Heart right ventricle (tissue), 16 donors: ENCODE measurements around the gene GPRASP2. TPM values are rescaled to one million over a fixed set of nuclear protein-coding genes. Genes with fewer than 3 reads are reported as not detected.

Source experiments
- ATAC-seq, 8 donors: fragments of 200-7000 bp; cut with Tn5 transposase; one replicate each; pipeline ENCODE4 v1.9.1; 2020; ENCODE audit warnings: mild to moderate bottlenecking in 8 of 8, moderate library complexity in 8 of 8, moderate number of reproducible peaks in 1 of 8
- DNase-seq, 2 donors: peaks; one replicate each; pipeline ENCODE4 v3.0.0-alpha.2; 2020
- H3K27ac ChIP-seq, 10 donors: fragments of 200-600 bp; sonication (generic) in 2 of 10; one replicate each; pipeline versions ENCODE4 v1.5.0 to v1.8.0; 2020 to 2022; ENCODE audit warnings: mild to moderate bottlenecking in 3 of 10
- H3K27me3 ChIP-seq, 7 donors: fragments of 200-600 bp; one replicate each; pipeline ENCODE4 v1.8.0; 2021 to 2022; ENCODE audit warnings: mild to moderate bottlenecking in 2 of 7
- H3K36me3 ChIP-seq, 9 donors: fragments of 200-600 bp; sonication (generic) in 1 of 9; one replicate each; pipeline versions ENCODE4 v1.5.0 to v1.8.0; 2020 to 2022; ENCODE audit warnings: mild to moderate bottlenecking in 2 of 9
- H3K4me1 ChIP-seq, 9 donors: fragments of 200-600 bp; sonication (generic) in 1 of 9; one replicate each; pipeline versions ENCODE4 v1.5.0 to v1.8.0; 2020 to 2022; ENCODE audit warnings: mild to moderate bottlenecking in 4 of 9
- H3K4me3 ChIP-seq, 10 donors: fragments of 200-600 bp; sonication (generic) in 2 of 10; one replicate each; pipeline versions ENCODE4 v1.5.0 to v1.8.0; 2020 to 2022; ENCODE audit warnings: mild to moderate bottlenecking in 7 of 10, moderate library complexity in 2 of 10
- H3K9me3 ChIP-seq, 11 donors: fragments of 200-600 bp in 10 of 11; sonication (generic) in 2 of 11; one replicate each; pipeline versions ENCODE4 v1.5.0 to v1.8.0; 2013 to 2022; ENCODE audit warnings: mild to moderate bottlenecking in 2 of 11, control low read depth in 1 of 11, moderate library complexity in 1 of 11
- whole genome bisulfite sequencing, 2 donors: extraction: QIAGEN DNeasy Blood & Tissue Kit; methylation state at CpG; one replicate each; pipeline ENCODE4 v1.1.7; 2013; ENCODE audit warnings: inconsistent platforms in 1 of 2; 5-methylcytosine and 5-hydroxymethylcytosine counted together
- intact Hi-C, 10 donors: fragments of 100-400 bp; cut with DNase I; formaldehyde crosslinking; loops; one replicate each; pipeline versions ENCODE4 v1.11.1 to v1.14.2; 2022
- polyA plus RNA-seq, 2 donors: library from polyadenylated mRNA; stranded (reverse); fragments of 200-250 nt; gene quantifications; one replicate each; pipeline ENCODE4 v1.2.3, GENCODE V29; 2013
- total RNA-seq, 10 donors: library from RNA; stranded (reverse); fragmentation: NEBNext Ultra II Directional in 3 of 10; extraction: Animal tissue kit (Norgen Biotek cat#: 25700) in 3 of 10; gene quantifications; one replicate each; pipeline versions ENCODE4 v1.2.1 to v1.2.4, GENCODE V29; 2021 to 2023
- TF ChIP-seq, protein P1 (sequence below), 9 donors: fragments of 200-600 bp; sonication (generic) in 2 of 9; IDR thresholded peaks; one replicate each; pipeline versions ENCODE4 v1.5.0 to v1.8.0; 2021 to 2022; ENCODE audit warnings: antibody characterized with exemption in 9 of 9, mild to moderate bottlenecking in 5 of 9, moderate library complexity in 1 of 9
- donor health status: Arrhythmogenic right ventricular cardiomyopathy.
- donor health status: ischemic (EF 13 %, LVEDD 7.1; RV severe dilation, severe dysfunction).
- donor health status: healthy with polysubstance abuse.
- donor health status: DM: no; HTN: yes; CAD: no.
- donor health status: DM: no; HTN: no; CAD: no.
- donor health status: ischemic (EF 25% LVEDD 6.9; RV normal size, moderate dysfunction).
- donor health status: ischemic (EF 25% LVEDD 5.7; RV mildly dilated, moderate dysfunction).
- donor health status: healthy.
- donor health status: DM: yes; HTN: yes; CAD: no.
- donor health status: Ischemic cardiomyopathy.
- donor health status: ischemic (EF 35%, LVEDD 5.7; RV mildly dilated, moderate dysfunction).
- donor health status: nonischemic (EF 11% LVEDD 7.7; RV severe dilation, severe dysfunction).
- donor health status: DM: yes; HTN: yes; CAD: no.
- donor health status: PGD.
- donor health status: ischemic (EF 29% LVEDD 5.4; RV normal size, mild dysfunction).
- donor health status: nonischemic (EF 23%, LVEDD 6.1; RV moderate dilation, normal function).

GPRASP2 gene
- total and polyA plus RNA-seq, 12 donors: 3.7 to 21.3 (median 14.3) TPM

DNA sequence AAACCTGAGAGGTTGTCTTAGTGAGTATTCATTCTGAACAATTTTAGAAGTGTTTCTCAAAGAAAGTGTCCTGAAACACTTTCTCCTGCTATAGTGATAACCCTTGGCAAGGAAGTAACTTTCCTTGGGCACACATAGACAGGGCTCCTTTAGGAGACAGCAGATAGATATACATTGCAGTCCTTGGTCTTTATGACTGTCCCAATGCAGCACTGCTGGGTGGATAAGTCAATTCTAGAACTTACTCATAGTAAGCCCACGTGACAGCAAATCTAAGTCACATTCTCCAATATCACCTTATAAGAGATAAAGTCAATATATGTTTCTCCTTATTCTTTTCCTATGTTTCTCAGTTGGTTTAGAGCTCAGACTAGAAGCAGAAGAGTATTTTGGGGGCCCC is 55.0 kb downstream of the GPRASP2 start:
- intact Hi-C loops: loop anchor here in 1 of 10 donors (5.0 kb wide), 1 partner anchor 45 kb away; the partner anchor contains the start of gene GPRASP3
- Histone ChIP-seq H3K27ac (no peak overlapping the region), H3K4me1 (peaks cover 0 to 13% (median 8%) of the 10 kb centered on the region in 9 donors), H3K4me3 (no peak overlapping the region), H3K36me3 (no peaks in the 10 kb centered on the region), H3K9me3 (no peaks in the 10 kb centered on the region), H3K27me3 (no peaks in the 10 kb centered on the region)
- TF ChIP-seq, protein P1, sequence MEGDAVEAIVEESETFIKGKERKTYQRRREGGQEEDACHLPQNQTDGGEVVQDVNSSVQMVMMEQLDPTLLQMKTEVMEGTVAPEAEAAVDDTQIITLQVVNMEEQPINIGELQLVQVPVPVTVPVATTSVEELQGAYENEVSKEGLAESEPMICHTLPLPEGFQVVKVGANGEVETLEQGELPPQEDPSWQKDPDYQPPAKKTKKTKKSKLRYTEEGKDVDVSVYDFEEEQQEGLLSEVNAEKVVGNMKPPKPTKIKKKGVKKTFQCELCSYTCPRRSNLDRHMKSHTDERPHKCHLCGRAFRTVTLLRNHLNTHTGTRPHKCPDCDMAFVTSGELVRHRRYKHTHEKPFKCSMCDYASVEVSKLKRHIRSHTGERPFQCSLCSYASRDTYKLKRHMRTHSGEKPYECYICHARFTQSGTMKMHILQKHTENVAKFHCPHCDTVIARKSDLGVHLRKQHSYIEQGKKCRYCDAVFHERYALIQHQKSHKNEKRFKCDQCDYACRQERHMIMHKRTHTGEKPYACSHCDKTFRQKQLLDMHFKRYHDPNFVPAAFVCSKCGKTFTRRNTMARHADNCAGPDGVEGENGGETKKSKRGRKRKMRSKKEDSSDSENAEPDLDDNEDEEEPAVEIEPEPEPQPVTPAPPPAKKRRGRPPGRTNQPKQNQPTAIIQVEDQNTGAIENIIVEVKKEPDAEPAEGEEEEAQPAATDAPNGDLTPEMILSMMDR (IDR thresholded peaks at IDR 0.05): no peak
- 89 to 94% methylated on average over 1 of the region's 1 CpG for WGBS, 2 donors
- DNase-seq (no peak), ATAC-seq (no peak)

Other genes with a start within 250 kb of the GPRASP2 start
- not detected for gene TCP11X2, start 240.6 kb upstream of the GPRASP2 start, total RNA-seq
- not detected for gene TCP11X2, start 240.6 kb upstream of the GPRASP2 start, polyA plus RNA-seq
- gene TMSB15A, start 195.7 kb upstream of the GPRASP2 start, total RNA-seq: under 1 TPM in 2 of 10 donors, not detected in 8; 0.47 to 0.79 TPM
- under 1 TPM; 0.38 to 0.51 TPM for gene TMSB15A, start 195.7 kb upstream of the GPRASP2 start, polyA plus RNA-seq
- gene ARMCX5, start 112.9 kb upstream of the GPRASP2 start, total RNA-seq: 1 to 10 TPM; 5.0 to 7.2 (median 6.0) TPM
- 1 to 10 TPM; 2.2 to 5.1 TPM for gene ARMCX5, start 112.9 kb upstream of the GPRASP2 start, polyA plus RNA-seq
- 10 to 100 TPM in 1 of 10 donors, 1 to 10 TPM in 9; 3.4 to 10.0 (median 7.4) TPM for gene GPRASP1, start 61.0 kb upstream of the GPRASP2 start, total RNA-seq
- gene GPRASP1, start 61.0 kb upstream of the GPRASP2 start, polyA plus RNA-seq: 1 to 10 TPM; 1.2 to 7.4 TPM
- 10 to 100 TPM in 1 of 10 donors, 1 to 10 TPM in 9; 4.6 to 10.1 (median 6.6) TPM for gene GPRASP3, start 8.3 kb downstream of the GPRASP2 start, total RNA-seq
- 1 to 10 TPM in 1 of 2 donors, under 1 TPM in 1; 0.73 to 1.0 TPM for gene GPRASP3, start 8.3 kb downstream of the GPRASP2 start, polyA plus RNA-seq
- gene RAB40AL, start 224.8 kb downstream of the GPRASP2 start, total RNA-seq: under 1 TPM in 4 of 10 donors, not detected in 6; 0.23 to 0.28 (median 0.26) TPM
- under 1 TPM; 0.07 to 0.37 TPM for gene RAB40AL, start 224.8 kb downstream of the GPRASP2 start, polyA plus RNA-seq